Measurements from ENCODE around the gene USF1. TPM values are rescaled to one million over a fixed set of nuclear protein-coding genes. Genes with fewer than 3 reads are reported as not detected.

The USF1 gene
- total and polyA plus RNA-seq, 9 of the 15 experiments (the other 6 are each of a cell fraction or from before 2014, with no cell fraction given), result 7.4 to 60.2 (median 54.2) TPM

GRCh38 chr1:161009602-161010211 is 36.1 kb downstream of the USF1 start (continued):
- no peak for TF ChIP-seq SRSF1 (IDR thresholded peaks at IDR 0.05; ENCODE audit: low read depth, low read length)
- TF ChIP-seq, protein P1, sequence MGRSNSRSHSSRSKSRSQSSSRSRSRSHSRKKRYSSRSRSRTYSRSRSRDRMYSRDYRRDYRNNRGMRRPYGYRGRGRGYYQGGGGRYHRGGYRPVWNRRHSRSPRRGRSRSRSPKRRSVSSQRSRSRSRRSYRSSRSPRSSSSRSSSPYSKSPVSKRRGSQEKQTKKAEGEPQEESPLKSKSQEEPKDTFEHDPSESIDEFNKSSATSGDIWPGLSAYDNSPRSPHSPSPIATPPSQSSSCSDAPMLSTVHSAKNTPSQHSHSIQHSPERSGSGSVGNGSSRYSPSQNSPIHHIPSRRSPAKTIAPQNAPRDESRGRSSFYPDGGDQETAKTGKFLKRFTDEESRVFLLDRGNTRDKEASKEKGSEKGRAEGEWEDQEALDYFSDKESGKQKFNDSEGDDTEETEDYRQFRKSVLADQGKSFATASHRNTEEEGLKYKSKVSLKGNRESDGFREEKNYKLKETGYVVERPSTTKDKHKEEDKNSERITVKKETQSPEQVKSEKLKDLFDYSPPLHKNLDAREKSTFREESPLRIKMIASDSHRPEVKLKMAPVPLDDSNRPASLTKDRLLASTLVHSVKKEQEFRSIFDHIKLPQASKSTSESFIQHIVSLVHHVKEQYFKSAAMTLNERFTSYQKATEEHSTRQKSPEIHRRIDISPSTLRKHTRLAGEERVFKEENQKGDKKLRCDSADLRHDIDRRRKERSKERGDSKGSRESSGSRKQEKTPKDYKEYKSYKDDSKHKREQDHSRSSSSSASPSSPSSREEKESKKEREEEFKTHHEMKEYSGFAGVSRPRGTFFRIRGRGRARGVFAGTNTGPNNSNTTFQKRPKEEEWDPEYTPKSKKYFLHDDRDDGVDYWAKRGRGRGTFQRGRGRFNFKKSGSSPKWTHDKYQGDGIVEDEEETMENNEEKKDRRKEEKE (IDR thresholded peaks at IDR 0.05; ENCODE audit: borderline replicate concordance in 1 of 2, control insufficient read depth in 1 of 2, low read depth in 2 of 2, low read length in 1 of 2), result peak in 1 of 2 experiments; percentile 46; a peak in 1 of 4 replicates
- TF ChIP-seq ZNF395 (CRISPR knock-in tag; IDR thresholded peaks at IDR 0.05), result peak; percentile 57; the same call in 1 of the 2 replicates
- TF ChIP-seq, protein P2, sequence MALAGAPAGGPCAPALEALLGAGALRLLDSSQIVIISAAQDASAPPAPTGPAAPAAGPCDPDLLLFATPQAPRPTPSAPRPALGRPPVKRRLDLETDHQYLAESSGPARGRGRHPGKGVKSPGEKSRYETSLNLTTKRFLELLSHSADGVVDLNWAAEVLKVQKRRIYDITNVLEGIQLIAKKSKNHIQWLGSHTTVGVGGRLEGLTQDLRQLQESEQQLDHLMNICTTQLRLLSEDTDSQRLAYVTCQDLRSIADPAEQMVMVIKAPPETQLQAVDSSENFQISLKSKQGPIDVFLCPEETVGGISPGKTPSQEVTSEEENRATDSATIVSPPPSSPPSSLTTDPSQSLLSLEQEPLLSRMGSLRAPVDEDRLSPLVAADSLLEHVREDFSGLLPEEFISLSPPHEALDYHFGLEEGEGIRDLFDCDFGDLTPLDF (CRISPR knock-in tag; IDR thresholded peaks at IDR 0.05), result no peak
- TF ChIP-seq, protein P3, sequence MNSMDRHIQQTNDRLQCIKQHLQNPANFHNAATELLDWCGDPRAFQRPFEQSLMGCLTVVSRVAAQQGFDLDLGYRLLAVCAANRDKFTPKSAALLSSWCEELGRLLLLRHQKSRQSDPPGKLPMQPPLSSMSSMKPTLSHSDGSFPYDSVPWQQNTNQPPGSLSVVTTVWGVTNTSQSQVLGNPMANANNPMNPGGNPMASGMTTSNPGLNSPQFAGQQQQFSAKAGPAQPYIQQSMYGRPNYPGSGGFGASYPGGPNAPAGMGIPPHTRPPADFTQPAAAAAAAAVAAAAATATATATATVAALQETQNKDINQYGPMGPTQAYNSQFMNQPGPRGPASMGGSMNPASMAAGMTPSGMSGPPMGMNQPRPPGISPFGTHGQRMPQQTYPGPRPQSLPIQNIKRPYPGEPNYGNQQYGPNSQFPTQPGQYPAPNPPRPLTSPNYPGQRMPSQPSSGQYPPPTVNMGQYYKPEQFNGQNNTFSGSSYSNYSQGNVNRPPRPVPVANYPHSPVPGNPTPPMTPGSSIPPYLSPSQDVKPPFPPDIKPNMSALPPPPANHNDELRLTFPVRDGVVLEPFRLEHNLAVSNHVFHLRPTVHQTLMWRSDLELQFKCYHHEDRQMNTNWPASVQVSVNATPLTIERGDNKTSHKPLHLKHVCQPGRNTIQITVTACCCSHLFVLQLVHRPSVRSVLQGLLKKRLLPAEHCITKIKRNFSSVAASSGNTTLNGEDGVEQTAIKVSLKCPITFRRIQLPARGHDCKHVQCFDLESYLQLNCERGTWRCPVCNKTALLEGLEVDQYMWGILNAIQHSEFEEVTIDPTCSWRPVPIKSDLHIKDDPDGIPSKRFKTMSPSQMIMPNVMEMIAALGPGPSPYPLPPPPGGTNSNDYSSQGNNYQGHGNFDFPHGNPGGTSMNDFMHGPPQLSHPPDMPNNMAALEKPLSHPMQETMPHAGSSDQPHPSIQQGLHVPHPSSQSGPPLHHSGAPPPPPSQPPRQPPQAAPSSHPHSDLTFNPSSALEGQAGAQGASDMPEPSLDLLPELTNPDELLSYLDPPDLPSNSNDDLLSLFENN (IDR thresholded peaks at IDR 0.05; ENCODE audit: low read depth in 2 of 2, low read length in 2 of 2), result peak in 1 of 2 experiments; percentile 77; a peak in 2 of 4 replicates
- no peak for TF ChIP-seq MXI1 (IDR thresholded peaks at IDR 0.05; ENCODE audit: low read depth, low read length)
- TF ChIP-seq EP400 (IDR thresholded peaks at IDR 0.05), result 0 out of 2 replicates have a peak, but pooled peaks have one; percentile 42
- peak; percentile 72 for TF ChIP-seq SMAD4 (CRISPR knock-in tag; conservative IDR thresholded peaks at IDR 0.05)
- TF ChIP-seq FOXO4 (CRISPR knock-in tag; IDR thresholded peaks at IDR 0.05), result no peak
- TF ChIP-seq, protein P4, sequence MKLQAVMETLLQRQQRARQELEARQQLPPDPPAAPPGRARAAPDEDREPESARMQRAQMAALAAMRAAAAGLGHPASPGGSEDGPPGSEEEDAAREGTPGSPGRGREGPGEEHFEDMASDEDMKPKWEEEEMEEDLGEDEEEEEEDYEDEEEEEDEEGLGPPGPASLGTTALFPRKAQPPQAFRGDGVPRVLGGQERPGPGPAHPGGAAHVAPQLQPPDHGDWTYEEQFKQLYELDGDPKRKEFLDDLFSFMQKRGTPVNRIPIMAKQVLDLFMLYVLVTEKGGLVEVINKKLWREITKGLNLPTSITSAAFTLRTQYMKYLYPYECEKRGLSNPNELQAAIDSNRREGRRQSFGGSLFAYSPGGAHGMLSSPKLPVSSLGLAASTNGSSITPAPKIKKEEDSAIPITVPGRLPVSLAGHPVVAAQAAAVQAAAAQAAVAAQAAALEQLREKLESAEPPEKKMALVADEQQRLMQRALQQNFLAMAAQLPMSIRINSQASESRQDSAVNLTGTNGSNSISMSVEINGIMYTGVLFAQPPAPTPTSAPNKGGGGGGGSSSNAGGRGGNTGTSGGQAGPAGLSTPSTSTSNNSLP (IDR thresholded peaks at IDR 0.05; ENCODE audit: borderline replicate concordance, low read depth, low read length), result peak; percentile 63; the same call in 1 of the 2 replicates
- TF ChIP-seq XRCC4 (IDR thresholded peaks at IDR 0.05; ENCODE audit: extremely low read depth, insufficient read depth, insufficient read length), result no peak
- TF ChIP-seq GATA2 (CRISPR knock-in tag; IDR thresholded peaks at IDR 0.05), result peak; percentile 49; the same call in 1 of the 2 replicates
- peak; percentile 43; the same call in 1 of the 2 replicates for TF ChIP-seq HDAC2 (IDR thresholded peaks at IDR 0.05)
